SK-N-MC (cell line): ENCODE results near the gene PDE4C.

Experiments used
- EZH2 ChIP-seq: fragments of 200-600 bp; sonication (generic); IDR thresholded peaks from one replicate; pipeline ENCODE4 v1.6.1; 2017; ENCODE audit warnings: antibody characterized with exemption
- FOXP2 ChIP-seq: optimal IDR thresholded peaks from 2 replicates; pipeline ENCODE3; 2011; ENCODE audit warnings: mild to moderate bottlenecking, moderate library complexity; ENCODE audit not compliant: insufficient read depth; ENCODE audit errors: extremely low read length, control extremely low read depth

DNA sequence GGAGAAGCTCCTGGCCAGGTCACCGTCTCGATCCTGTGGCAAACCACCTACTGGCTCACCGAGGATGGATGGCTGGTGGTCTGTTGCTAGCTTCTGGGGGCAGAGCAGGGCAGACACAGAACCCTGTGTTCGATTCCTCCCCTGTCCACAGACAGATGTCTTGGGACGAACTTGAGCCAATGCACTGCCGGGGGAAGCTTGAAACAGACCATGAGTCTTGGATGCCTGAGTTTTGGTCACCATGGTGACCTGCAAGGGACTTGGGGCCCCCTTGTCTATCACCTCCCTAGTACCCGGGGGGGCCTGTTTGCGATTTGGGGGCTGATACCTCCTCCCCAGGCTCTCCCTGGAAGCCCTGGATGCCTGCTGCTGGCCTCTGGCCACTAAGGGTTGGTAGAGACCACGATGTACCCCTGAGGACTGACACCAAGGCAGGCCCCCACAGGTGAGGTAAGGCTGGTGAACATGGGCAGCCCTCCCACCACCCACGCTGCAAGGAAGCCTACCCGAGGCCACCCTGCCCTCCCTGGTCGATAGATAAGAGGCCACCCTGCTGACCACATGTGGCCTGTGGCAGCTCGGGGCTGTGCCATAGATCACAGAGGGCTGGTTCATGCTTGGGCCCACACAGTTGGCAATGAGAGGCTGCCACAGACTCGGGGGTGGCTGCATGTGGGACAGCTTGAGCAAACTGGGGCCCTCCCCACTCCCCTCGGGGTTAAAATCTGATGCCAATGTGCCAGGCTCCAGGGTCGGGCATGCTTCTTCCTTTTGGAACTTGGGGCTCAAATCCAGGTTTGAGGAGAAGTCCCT is 37.3 kb upstream of the PDE4C start:
- TF ChIP-seq EZH2 (no peak), FOXP2 (no peak)
